H1 (cell line): ENCODE results near the gene SLC25A47. TPM values are rescaled to one million over a fixed set of nuclear protein-coding genes. Genes with fewer than 3 reads are reported as not detected.

Experiments used
- CTCF ChIA-PET: fragments of 300-600 bp; sonication (Branson Sonifier 250); formaldehyde crosslinking; loops from one replicate; lab custom pipeline; 2021; ENCODE audit not compliant: partially characterized antibody; lab: Charles Lee
- POLR2A ChIA-PET: fragments of 300-600 bp; sonication (Branson Sonifier 250); formaldehyde crosslinking; loops from one replicate; lab custom pipeline; 2021; ENCODE audit warnings: inconsistent platforms; ENCODE audit not compliant: partially characterized antibody; lab: Charles Lee
- DNase-seq, 2 experiments: peaks; one replicate each; pipeline versions ENCODE4 v3.0.0 to v3.0.0-alpha.2; 2010 to 2022; ENCODE audit warnings: low spot score in 2 of 2, low read depth in 1 of 2, mixed read lengths in 1 of 2
- FAIRE-seq: peaks from 2 replicates; lab custom pipeline; 2011; peaks lifted over from hg19 to GRCh38; lab: Jason Lieb, UNC
- H2AFZ ChIP-seq: 2 replicates; pipeline ENCODE4 v1.8.1; 2012; ENCODE audit warnings: low read length, inconsistent platforms
- H2AK5ac ChIP-seq: 2 replicates; pipeline ENCODE4 v1.6.1; 2013; ENCODE audit warnings: low read depth, low read length
- H2BK120ac ChIP-seq: replicated peaks from 2 replicates; pipeline ENCODE3; 2013; ENCODE audit warnings: low read depth, low read length, inconsistent platforms
- H2BK12ac ChIP-seq: 2 replicates; pipeline ENCODE4 v1.6.1; 2013; ENCODE audit warnings: low read depth, low read length
- H2BK15ac ChIP-seq: 2 replicates; pipeline ENCODE4 v1.6.1; 2013; ENCODE audit warnings: low read length
- H2BK20ac ChIP-seq: 2 replicates; pipeline ENCODE4 v1.6.1; 2013; ENCODE audit warnings: low read length
- H2BK5ac ChIP-seq: 2 replicates; pipeline ENCODE4 v1.6.1; 2013; ENCODE audit warnings: low read depth, low read length
- H3K14ac ChIP-seq: 2 replicates; pipeline ENCODE4 v1.6.1; 2013; ENCODE audit warnings: inconsistent platforms; ENCODE audit not compliant: insufficient read length
- H3K18ac ChIP-seq: 2 replicates; pipeline ENCODE4 v1.6.1; 2013; ENCODE audit warnings: low read length; ENCODE audit errors: extremely low read depth
- H3K23ac ChIP-seq: 2 replicates; pipeline ENCODE4 v1.6.1; 2013; ENCODE audit warnings: inconsistent platforms; ENCODE audit not compliant: insufficient read length
- H3K23me2 ChIP-seq: 2 replicates; pipeline ENCODE4 v1.6.1; 2013; ENCODE audit warnings: low read depth, low read length
- H3K27ac ChIP-seq: 2 replicates; pipeline ENCODE4 v1.6.1; 2011; ENCODE audit warnings: low read depth, low read length, inconsistent platforms
- H3K27me3 ChIP-seq, 4 experiments: replicated peaks in 1 of 4; 1 replicate in 1 of 4; 2 replicates in 3 of 4; pipeline versions ENCODE4 v1.6.1 to v1.8.1; 2011 to 2013; ENCODE audit warnings: low read length in 3 of 4, mild to moderate bottlenecking in 3 of 4, inconsistent platforms in 2 of 4, mixed read lengths in 2 of 4, moderate library complexity in 1 of 4; ENCODE audit not compliant: control insufficient read depth in 3 of 4, insufficient read depth in 3 of 4; ENCODE audit errors: extremely low read depth in 1 of 4
- H3K36me3 ChIP-seq, 4 experiments: 2 replicates each; pipeline versions ENCODE4 v1.6.1 to v1.8.1; 2011 to 2013; ENCODE audit warnings: mild to moderate bottlenecking in 4 of 4, low read length in 3 of 4, moderate library complexity in 2 of 4, control low read depth in 1 of 4, inconsistent platforms in 1 of 4; ENCODE audit not compliant: insufficient read depth in 4 of 4, control insufficient read depth in 2 of 4
- H3K4ac ChIP-seq: replicated peaks from 2 replicates; pipeline ENCODE3; 2013; ENCODE audit warnings: low read length, low read depth, mixed read lengths, inconsistent platforms; ENCODE audit not compliant: insufficient read length
- H3K4me1 ChIP-seq, 4 experiments: replicated peaks in 1 of 4; 1 replicate in 1 of 4; 2 replicates in 3 of 4; pipeline versions ENCODE4 v1.6.1 to v1.8.1; 2011 to 2013; ENCODE audit warnings: low read length in 3 of 4, inconsistent platforms in 2 of 4, mixed read lengths in 1 of 4; ENCODE audit not compliant: insufficient read depth in 4 of 4, control insufficient read depth in 3 of 4
- H3K4me2 ChIP-seq, 2 experiments: 2 replicates each; pipeline versions ENCODE4 v1.6.1 to v1.8.1; 2011 to 2013; ENCODE audit warnings: low read depth in 2 of 2, low read length in 2 of 2, control low read depth in 1 of 2, inconsistent platforms in 1 of 2, mild to moderate bottlenecking in 1 of 2; ENCODE audit not compliant: insufficient read depth in 1 of 2
- H3K4me3 ChIP-seq, 4 experiments: fragments of 200-600, 300-600 bp in 1 of 4; sonication (generic), shearing (Covaris generic), sonication (Bioruptor Twin) in 1 of 4; 2 replicates each; pipeline versions ENCODE4 v1.5.1 to v1.8.1; 2011 to 2016; ENCODE audit warnings: low read length in 4 of 4, low read depth in 3 of 4, control low read depth in 2 of 4, inconsistent platforms in 2 of 4, mild to moderate bottlenecking in 2 of 4, mixed read lengths in 1 of 4, moderate library complexity in 1 of 4; ENCODE audit not compliant: insufficient read depth in 2 of 4; ENCODE audit errors: extremely low read depth in 1 of 4
- H3K56ac ChIP-seq: replicated peaks from 2 replicates; pipeline ENCODE3; 2013; ENCODE audit warnings: low read depth, mild to moderate bottlenecking, mixed read lengths, low read length, inconsistent platforms; ENCODE audit not compliant: insufficient read length
- H3K79me1 ChIP-seq: 2 replicates; pipeline ENCODE4 v1.6.1; 2013; ENCODE audit warnings: low read depth, low read length, control low read depth
- H3K79me2 ChIP-seq, 2 experiments: 2 replicates each; pipeline versions ENCODE4 v1.6.1 to v1.8.1; 2012 to 2013; ENCODE audit warnings: low read length in 2 of 2, mild to moderate bottlenecking in 2 of 2, inconsistent platforms in 1 of 2; ENCODE audit not compliant: insufficient read depth in 2 of 2, control insufficient read depth in 1 of 2
- H3K9ac ChIP-seq, 4 experiments: replicated peaks in 1 of 4; 1 replicate in 1 of 4; 2 replicates in 3 of 4; pipeline versions ENCODE4 v1.6.1 to v1.8.1; 2011 to 2013; ENCODE audit warnings: low read depth in 3 of 4, low read length in 3 of 4, control low read depth in 2 of 4, mild to moderate bottlenecking in 2 of 4, moderate library complexity in 2 of 4, inconsistent platforms in 1 of 4; ENCODE audit errors: extremely low read depth in 1 of 4
- H3K9me3 ChIP-seq, 2 experiments: 2 replicates each; pipeline versions ENCODE4 v1.6.1 to v1.8.1; 2012 to 2013; ENCODE audit warnings: mild to moderate bottlenecking in 2 of 2, moderate library complexity in 2 of 2, control low read depth in 1 of 2, inconsistent platforms in 1 of 2, low read depth in 1 of 2, low read length in 1 of 2, mixed read lengths in 1 of 2; ENCODE audit not compliant: insufficient read depth in 2 of 2
- H4K20me1 ChIP-seq, 2 experiments: replicated peaks in 1 of 2; 2 replicates each; pipeline versions ENCODE3 to v1.8.1; 2011 to 2013; ENCODE audit warnings: inconsistent platforms in 2 of 2, low read length in 2 of 2, mild to moderate bottlenecking in 1 of 2; ENCODE audit not compliant: insufficient read depth in 2 of 2, control insufficient read depth in 1 of 2
- H4K5ac ChIP-seq: 2 replicates; pipeline ENCODE4 v1.6.1; 2013; ENCODE audit warnings: low read length, low read depth, mixed read lengths, inconsistent platforms; ENCODE audit not compliant: insufficient read length
- H4K8ac ChIP-seq: 2 replicates; pipeline ENCODE4 v1.8.0; 2013; ENCODE audit warnings: mild to moderate bottlenecking, moderate library complexity, low read length, inconsistent platforms; ENCODE audit not compliant: insufficient read depth; ENCODE audit errors: extremely low read depth
- H4K91ac ChIP-seq: replicated peaks from 2 replicates; pipeline ENCODE3; 2013; ENCODE audit warnings: low read length, mixed read lengths, inconsistent platforms; ENCODE audit not compliant: insufficient read length
- BACH1 ChIP-seq: IDR thresholded peaks from 2 replicates; pipeline ENCODE4 v1.6.1; 2012; ENCODE audit warnings: low read length, improper control_type of control experiment
- BCL11A ChIP-seq, 2 experiments: IDR thresholded peaks; one replicate each; pipeline ENCODE4 v1.6.1; 2011; ENCODE audit warnings: low read depth in 2 of 2, low read length in 2 of 2, mild to moderate bottlenecking in 2 of 2
- CEBPB ChIP-seq: IDR thresholded peaks from 2 replicates; pipeline ENCODE4 v1.6.1; 2012; ENCODE audit warnings: low read depth, low read length
- E2F6 ChIP-seq: IDR thresholded peaks from 2 replicates; pipeline ENCODE4 v1.6.1; 2012; ENCODE audit warnings: inconsistent platforms
- EP300 ChIP-seq, 2 experiments: IDR thresholded peaks; 1 replicate in 1 of 2; 2 replicates in 1 of 2; pipeline ENCODE4 v1.6.1; 2011 to 2012; ENCODE audit warnings: low read depth in 2 of 2, low read length in 2 of 2, mild to moderate bottlenecking in 2 of 2, borderline replicate concordance in 1 of 2, inconsistent platforms in 1 of 2, moderate library complexity in 1 of 2
- GTF2F1 ChIP-seq: IDR thresholded peaks from 2 replicates; pipeline ENCODE4 v1.6.1; 2012; ENCODE audit warnings: low read depth, low read length, improper control_type of control experiment, borderline replicate concordance
- KDM5A ChIP-seq: fragments of 200-600 bp; IDR thresholded peaks from 2 replicates; pipeline ENCODE4 v1.7.1; 2012; ENCODE audit warnings: mild to moderate bottlenecking, low read length, inconsistent platforms, mixed read lengths
- NRF1 ChIP-seq: IDR thresholded peaks from 2 replicates; pipeline ENCODE4 v1.6.1; 2011; ENCODE audit warnings: mild to moderate bottlenecking, low read depth, low read length, improper control_type of control experiment
- POU5F1 ChIP-seq: IDR thresholded peaks from 2 replicates; pipeline ENCODE4 v1.6.1; 2011; ENCODE audit warnings: low read depth, mild to moderate bottlenecking, low read length, moderate library complexity
- RBBP5 ChIP-seq: IDR thresholded peaks from 2 replicates; pipeline ENCODE4 v1.7.1; 2012; ENCODE audit warnings: low read depth, mild to moderate bottlenecking, inconsistent platforms, low read length, moderate library complexity, borderline replicate concordance
- SAP30 ChIP-seq: fragments of 300-600 bp; sonication (generic); IDR thresholded peaks from 2 replicates; pipeline ENCODE4 v1.7.1; 2012; ENCODE audit warnings: low read length, moderate library complexity, mild to moderate bottlenecking, inconsistent platforms; ENCODE audit not compliant: insufficient read depth, insufficient replicate concordance
- SP1 ChIP-seq: IDR thresholded peaks from 2 replicates; pipeline ENCODE4 v1.6.1; 2011; ENCODE audit warnings: low read depth, low read length
- SP2 ChIP-seq: IDR thresholded peaks from 2 replicates; pipeline ENCODE4 v1.6.1; 2012; ENCODE audit warnings: mild to moderate bottlenecking, low read length, inconsistent platforms
- ZNF274 ChIP-seq: IDR thresholded peaks from 2 replicates; pipeline ENCODE4 v1.7.0; 2012; ENCODE audit warnings: low read length, borderline replicate concordance; ENCODE audit errors: extremely low read depth
- WGBS, 2 experiments: shearing (Covaris generic) in 1 of 2; methylation state at CpG; one replicate each; pipeline versions ENCODE4 v1.1.6 to v1.1.7; 2013 to 2015; ENCODE audit warnings: low lambda C conversion rate in 2 of 2, mixed read lengths in 2 of 2, inconsistent platforms in 1 of 2, low coverage in 1 of 2, missing lambda C conversion rate in 1 of 2; ENCODE audit not compliant: insufficient replicate concordance in 2 of 2, insufficient coverage in 1 of 2, insufficient read length in 1 of 2; ENCODE audit errors: extremely low coverage in 1 of 2, missing lambda C conversion rate in 1 of 2; 5-methylcytosine and 5-hydroxymethylcytosine counted together
- polyA plus RNA-seq, 7 experiments: library from polyadenylated mRNA; depleted of rRNA in 3 of 7; stranded (reverse) in 5 of 7; unstranded in 2 of 7; fragments of >200 nt in 5 of 7; fragments of 200-250 nt in 2 of 7; gene quantifications; 1 replicate in 5 of 7; 2 replicates in 1 of 7; 4 replicates in 1 of 7; pipeline versions ENCODE4 v1.2.1 to v1.2.3, GENCODE V29; 2011 to 2013; ENCODE audit warnings: missing spikeins in 2 of 7, mixed read lengths in 2 of 7
- total RNA-seq: library from RNA; stranded (reverse); fragmentation: NEBNext Ultra II Directional; extraction: Animal tissue kit (Norgen Biotek cat#: 25700); gene quantifications from 2 replicates; pipeline ENCODE4 v1.2.1, GENCODE V29; 2021

Gene SLC25A47
- total and polyA plus RNA-seq, 2 of the 8 experiments (the other 6 are each of a cell fraction or from before 2014, with no cell fraction given), result not detected

DNA sequence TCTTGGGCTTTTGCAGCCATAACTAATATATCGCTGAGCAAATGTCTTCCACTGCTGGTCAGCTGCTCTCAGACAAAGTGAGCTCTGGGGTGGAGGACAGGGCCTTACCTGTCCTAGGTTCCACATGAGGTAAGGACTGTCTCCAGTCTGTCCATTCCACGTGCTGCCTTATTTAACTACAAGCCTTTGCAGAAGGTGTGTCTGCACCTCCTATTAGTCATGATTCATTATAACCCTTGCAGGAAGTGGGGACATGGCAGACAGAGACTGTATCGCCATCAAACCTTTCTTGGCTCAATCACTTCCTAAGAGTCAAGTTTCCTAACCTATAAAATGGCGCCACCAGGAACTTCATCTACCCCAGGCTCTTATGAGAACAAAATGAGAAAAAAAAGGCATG is 46.9 kb downstream of the SLC25A47 start:
- Histone ChIP-seq H3K27ac (no peak overlapping the region), H4K5ac (no peak overlapping the region), H3K36me3 (peaks cover 5 to 60% (median 22%) of the 10 kb centered on the region in 4 experiments), H3K4me2 (no peak overlapping the region), H3K27me3 (no peaks in the 10 kb centered on the region), H2AK5ac (no peak overlapping the region), H3K4me3 (no peak overlapping the region), H2AFZ (no peak overlapping the region), H3K23me2 (peaks cover 3% of the 10 kb centered on the region), H2BK15ac (no peak overlapping the region), H3K79me2 (peaks cover 0 to 36% of the 10 kb centered on the region in 2 experiments; a peak in 2 of 4 replicates), H2BK12ac (no peak overlapping the region), H2BK5ac (no peak overlapping the region), H3K18ac (no peak overlapping the region), H3K9ac (no peak overlapping the region), H3K4ac (no peak overlapping the region), H3K79me1 (peaks cover 2% of the 10 kb centered on the region; the same call in 1 of the 2 replicates), H4K91ac (no peak overlapping the region), H2BK120ac (no peak overlapping the region), H4K20me1 (no peaks in the 10 kb centered on the region), H3K4me1 (peaks cover 9 to 18% (median 11%) of the 10 kb centered on the region in 4 experiments; a peak in 6 of 7 replicates), H2BK20ac (no peak overlapping the region), H3K23ac (no peak overlapping the region), H3K56ac (no peak overlapping the region), H4K8ac (no peak overlapping the region), H3K9me3 (no peaks in the 10 kb centered on the region), H3K14ac (no peak overlapping the region)
- ChIA-PET CTCF (interaction anchor here (2.3 kb wide), 1 partner anchor 13 kb away, joined by 8 read pairs; no protein-coding TSS in a partner anchor), POLR2A (interaction anchor here (1.1 to 6.4 kb wide), 5 partner anchors 9 to 36 kb away, joined by 3 to 109 read pairs (median 7); no protein-coding TSS in a partner anchor)
- FAIRE-seq (no peak), DNase-seq (no peak)
- 92% methylated on average over 4 of the region's 4 CpGs; no CpG with 5 or more reads in 1 of the 2 experiments for WGBS, 2 experiments
- TF ChIP-seq EP300 (IDR thresholded peaks at IDR 0.05; ENCODE audit: borderline replicate concordance in 1 of 2, low read depth in 2 of 2, low read length in 2 of 2) (no peak), CEBPB (no peak), SP1 (no peak), BCL11A (IDR thresholded peaks at IDR 0.05; ENCODE audit: low read depth in 2 of 2, low read length in 2 of 2) (no peak), BACH1 (no peak), SP2 (no peak), KDM5A (no peak), ZNF274 (no peak), GTF2F1 (no peak), E2F6 (no peak), POU5F1 (no peak), SAP30 (no peak), RBBP5 (no peak), NRF1 (no peak)
